HepG2 (cell line): Measurements from ENCODE around the gene RBFOX1. TPM values are rescaled to one million over a fixed set of nuclear protein-coding genes. Genes with fewer than 3 reads are reported as not detected.

Experiments used
- ATAC-seq: fragments of 200-7000 bp; cut with Tn5 transposase; 3 replicates; pipeline ENCODE4 v1.9.1; 2020; ENCODE audit warnings: mild to moderate bottlenecking, moderate library complexity
- BruUV-seq: library from RNA; stranded (reverse); fragments of 400-500 nt; replicated peaks from 2 replicates; lab custom pipeline; 2021; lab: Mats Ljungman, UMichigan
- CTCF ChIA-PET: fragments of 300-600 bp; formaldehyde crosslinking; extraction: SDS; loops from one replicate; lab custom pipeline; 2021; ENCODE audit warnings: low total read pairs, inconsistent platforms, low intra/inter-chr PET ratio; lab: Yijun Ruan, JAX
- POLR2A ChIA-PET: fragments of 350-600 bp; sonication (Branson Sonifier 250); formaldehyde crosslinking; loops from one replicate; lab custom pipeline; 2020; ENCODE audit warnings: antibody characterized with exemption, inconsistent platforms; lab: Yijun Ruan, JAX
- DNase-seq: peaks from one replicate; pipeline ENCODE4 v3.0.0-alpha.2; 2015; ENCODE audit warnings: low spot score
- FAIRE-seq: peaks from 3 replicates; lab custom pipeline; 2011; peaks lifted over from hg19 to GRCh38; lab: Jason Lieb, UNC
- H2AFZ ChIP-seq: one replicate; pipeline ENCODE4 v1.6.1; 2011; ENCODE audit warnings: low read length, inconsistent platforms
- H3K27ac ChIP-seq: fragments of 300-600 bp; 3 replicates; pipeline ENCODE4 v1.8.0; 2011; ENCODE audit warnings: mixed run types, mild to moderate bottlenecking, mixed read lengths, low read length, inconsistent platforms; ENCODE audit not compliant: insufficient read depth; ENCODE audit errors: extremely low read length
- H3K27me3 ChIP-seq, 2 experiments: fragments of 200-600 bp in 1 of 2; 2 replicates in 1 of 2; 3 replicates in 1 of 2; pipeline versions ENCODE4 v1.6.0 to v1.8.0; 2011; ENCODE audit warnings: low read length in 2 of 2, mild to moderate bottlenecking in 2 of 2, moderate library complexity in 2 of 2, inconsistent platforms in 1 of 2; ENCODE audit not compliant: insufficient read depth in 2 of 2, control insufficient read depth in 1 of 2
- H3K36me3 ChIP-seq, 2 experiments: fragments of 200-600 bp in 1 of 2; replicated peaks in 1 of 2; 2 replicates in 1 of 2; 3 replicates in 1 of 2; pipeline versions ENCODE4 v1.5.1 to v1.8.0; 2011; ENCODE audit warnings: low read length in 2 of 2, inconsistent platforms in 1 of 2; ENCODE audit not compliant: insufficient read depth in 2 of 2, control insufficient read depth in 1 of 2
- H3K4me1 ChIP-seq: 2 replicates; pipeline ENCODE4 v1.5.1; 2012; ENCODE audit warnings: low read length, inconsistent platforms; ENCODE audit not compliant: insufficient read depth
- H3K4me2 ChIP-seq: 2 replicates; pipeline ENCODE4 v1.6.0; 2011; ENCODE audit warnings: low read depth, low read length, inconsistent platforms
- H3K4me3 ChIP-seq, 3 experiments: fragments of 200-600 bp in 1 of 3; sonication (generic), shearing (Covaris generic) in 1 of 3; replicated peaks in 1 of 3; 2 replicates each; pipeline ENCODE4 v1.5.1; 2011 to 2016; ENCODE audit warnings: low read length in 3 of 3, inconsistent platforms in 2 of 3, low read depth in 2 of 3, mild to moderate bottlenecking in 2 of 3, control low read depth in 1 of 3, mixed read lengths in 1 of 3; ENCODE audit not compliant: insufficient read depth in 1 of 3
- H3K79me2 ChIP-seq: one replicate; pipeline ENCODE4 v1.6.1; 2011; ENCODE audit warnings: low read length, inconsistent platforms; ENCODE audit not compliant: insufficient read depth
- H3K9ac ChIP-seq: 2 replicates; pipeline ENCODE4 v1.6.0; 2011; ENCODE audit warnings: mild to moderate bottlenecking, low read depth, low read length, inconsistent platforms; ENCODE audit not compliant: insufficient read depth
- H3K9me3 ChIP-seq: 2 replicates; pipeline ENCODE4 v1.5.1; 2012; ENCODE audit warnings: mild to moderate bottlenecking, low read length
- H4K20me1 ChIP-seq: 2 replicates; pipeline ENCODE4 v1.6.0; 2011; ENCODE audit warnings: inconsistent platforms, mild to moderate bottlenecking, low read length, moderate library complexity; ENCODE audit not compliant: insufficient read depth
- EHMT2 ChIP-seq: fragments of 200-600 bp; sonication (generic); IDR thresholded peaks from 2 replicates; pipeline ENCODE4 v1.7.0; 2017; ENCODE audit warnings: antibody characterized with exemption, low read depth, low read length, borderline replicate concordance
- GATA4 ChIP-seq: sonication (generic); IDR thresholded peaks from 2 replicates; pipeline ENCODE4 v1.6.1; 2016; ENCODE audit warnings: antibody characterized with exemption, low read depth, borderline replicate concordance
- MATR3 ChIP-seq: sonication (generic); formaldehyde crosslinking; IDR thresholded peaks from 2 replicates; pipeline ENCODE4 v1.4.0; 2020; ENCODE audit warnings: missing genetic modification reagents
- MYNN ChIP-seq: sonication (generic); formaldehyde crosslinking; IDR thresholded peaks from 2 replicates; pipeline ENCODE4 v1.4.0; 2020; ENCODE audit warnings: mild to moderate bottlenecking, low read depth, missing genetic modification reagents
- PHB2 ChIP-seq: fragments of 450-650 bp; IDR thresholded peaks from 2 replicates; pipeline ENCODE4 v1.6.1; 2018; ENCODE audit not compliant: partially characterized antibody
- SAFB2 ChIP-seq: sonication (generic); formaldehyde crosslinking; IDR thresholded peaks from 2 replicates; pipeline ENCODE4 v1.5.1; 2020; ENCODE audit warnings: missing genetic modification reagents, low read depth, mild to moderate bottlenecking, borderline replicate concordance
- THYN1 ChIP-seq: sonication (generic); formaldehyde crosslinking; IDR thresholded peaks from 2 replicates; pipeline ENCODE4 v1.8.1; 2023; ENCODE audit warnings: low read depth, mild to moderate bottlenecking, moderate library complexity, missing genetic modification reagents, borderline replicate concordance
- ZMYM4 ChIP-seq: sonication (generic); formaldehyde crosslinking; IDR thresholded peaks from 2 replicates; pipeline ENCODE4 v1.8.1; 2023; ENCODE audit warnings: mild to moderate bottlenecking, missing genetic modification reagents
- ZZZ3 ChIP-seq: sonication (generic); formaldehyde crosslinking; IDR thresholded peaks from 2 replicates; pipeline ENCODE4 v1.4.0; 2020; ENCODE audit warnings: missing genetic modification reagents, mild to moderate bottlenecking, borderline replicate concordance
- WGBS: methylation state at CpG from one replicate; pipeline ENCODE4 v1.1.6; 2017; ENCODE audit warnings: low lambda C conversion rate; 5-methylcytosine and 5-hydroxymethylcytosine counted together
- in situ Hi-C: cut with HindIII; loops from 2 replicates; pipeline ENCODE4 v1.10.0; 2017; ENCODE audit warnings: low pct_unique_long_range_greater_than_20kb; ENCODE audit not compliant: extremely low pct_ligation_motif_present
- intact Hi-C: fragments of 100-400 bp; cut with micrococcal nuclease; formaldehyde crosslinking; loops from one replicate; pipeline ENCODE4 v1.10.0; 2022; ENCODE audit not compliant: unreplicated experiment
- polyA plus RNA-seq, 8 experiments: library from polyadenylated mRNA; depleted of rRNA in 3 of 8; stranded (reverse) in 7 of 8; unstranded in 1 of 8; fragments of >200 nt; fragmentation: Illumina TruSeq in 4 of 8; extraction: Trizol in 4 of 8; gene quantifications; 2 replicates each; pipeline versions ENCODE4 v1.2.1 to v1.2.3, GENCODE V29; 2011 to 2016; ENCODE audit warnings: low read depth in 4 of 8, missing spikeins in 1 of 8, mixed read lengths in 1 of 8; ENCODE audit not compliant: insufficient read depth in 1 of 8
- total RNA-seq, 5 experiments: library from RNA; depleted of rRNA; stranded (reverse); fragments of >200 nt; fragmentation: Illumina TruSeq; extraction: Trizol; gene quantifications; 2 replicates each; pipeline ENCODE4 v1.2.3, GENCODE V29; 2016; ENCODE audit warnings: low read depth in 1 of 5

RBFOX1 gene
- total and polyA plus RNA-seq, 2 of the 13 experiments (the other 11 are each of a cell fraction or from before 2014, with no cell fraction given), result not detected

DNA sequence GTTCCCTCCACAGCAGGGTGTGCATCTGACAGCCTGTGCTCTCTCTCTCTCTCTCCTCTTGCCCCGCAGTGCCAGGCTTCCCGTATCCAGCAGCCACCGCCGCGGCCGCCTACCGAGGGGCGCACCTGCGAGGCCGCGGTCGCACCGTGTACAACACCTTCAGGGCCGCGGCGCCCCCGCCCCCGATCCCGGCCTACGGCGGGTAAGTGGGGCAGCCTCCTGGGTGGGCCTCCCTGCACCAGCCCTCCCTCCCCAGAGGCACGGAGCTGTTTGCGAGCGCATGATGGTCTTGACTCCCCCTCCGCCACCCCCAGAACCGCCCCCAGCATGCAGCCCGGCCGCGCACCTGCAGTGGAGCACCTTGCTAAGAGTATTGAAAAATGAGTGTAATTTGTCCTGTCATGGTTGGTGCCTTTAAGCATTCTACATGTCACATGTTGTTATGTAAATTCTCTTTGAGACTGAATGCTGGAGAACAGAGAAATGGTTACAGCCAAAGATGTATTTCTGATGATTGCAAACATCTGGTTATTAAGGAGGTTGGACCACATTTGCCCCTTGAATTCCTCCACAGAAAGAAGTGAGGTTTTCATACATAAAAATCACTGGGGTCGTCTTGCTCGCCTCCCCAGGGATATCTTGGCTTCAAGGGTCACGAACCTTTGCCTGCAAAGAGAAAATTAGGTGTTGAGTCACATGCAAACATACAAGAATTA, 321.3 kb downstream of the RBFOX1 start (continued):
- no peak for TF ChIP-seq MYNN (CRISPR knock-in tag)

DNA sequence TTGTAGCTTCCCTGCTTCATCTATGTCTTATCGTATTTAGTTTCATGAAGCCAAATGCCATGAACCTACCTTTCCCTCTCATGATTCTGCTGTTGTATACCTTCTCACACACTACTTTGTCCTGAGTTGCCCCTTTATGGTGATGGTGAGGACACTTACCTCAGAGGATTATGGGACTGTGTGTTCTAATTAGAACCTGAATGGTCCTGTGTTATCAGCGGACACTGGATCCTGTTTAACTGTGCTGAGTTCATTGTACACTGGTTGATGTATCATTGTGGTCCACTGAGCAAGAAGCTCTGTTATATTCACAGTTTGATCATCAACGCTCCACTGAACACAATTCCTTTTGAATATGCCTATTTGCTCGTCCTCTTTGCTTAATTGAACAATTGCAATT, 343.0 kb downstream of the RBFOX1 start:
- H3K9ac ChIP-seq, result no peak overlapping the region
- ChIA-PET CTCF (no interaction called here), POLR2A (no interaction called here)
- H2AFZ ChIP-seq, result no peak overlapping the region
- FAIRE-seq (no peak), ATAC-seq (no peak), DNase-seq (no peak)
- no peaks in the 10 kb centered on the region for H3K27me3 ChIP-seq
- no peak overlapping the region for H3K27ac ChIP-seq
- H3K4me3 ChIP-seq, result no peak overlapping the region
- in situ Hi-C loops, result no loop called here
- H3K4me2 ChIP-seq, result no peak overlapping the region
- BruUV-seq, result no TSS peak
- TF ChIP-seq PHB2, result no peak
- no peak for TF ChIP-seq THYN1
- no peak for TF ChIP-seq EHMT2
- TF ChIP-seq MATR3 (CRISPR knock-in tag), result no peak
- no peak for TF ChIP-seq ZZZ3 (CRISPR knock-in tag)
- TF ChIP-seq ZMYM4 (CRISPR knock-in tag), result no peak
- no peak for TF ChIP-seq SAFB2
- no peak for TF ChIP-seq GATA4
- peaks cover 12% of the 10 kb centered on the region for H3K9me3 ChIP-seq
- H4K20me1 ChIP-seq, result no peaks in the 10 kb centered on the region
- WGBS, result 28% methylated on average over 4 of the region's 4 CpGs
- intact Hi-C loops, result no loop called here
- H3K79me2 ChIP-seq, result no peaks in the 10 kb centered on the region
- H3K4me1 ChIP-seq, result no peaks in the 10 kb centered on the region
- H3K36me3 ChIP-seq, result no peaks in the 10 kb centered on the region
